GM19455 (cell line): ENCODE measurements around the gene SSR1.
"Not testable (repeated sequence)": the region's sequence is repeated elsewhere in the genome, so short reads cannot be mapped to it uniquely, and the experiment has no call there.

ENCODE experiments used
- ATAC-seq: cut with Tn5 transposase; IDR thresholded peaks from one replicate; pipeline ENCODE4 v1.9.1; 2021; ENCODE audit not compliant: unreplicated experiment

SSR1 gene

DNA sequence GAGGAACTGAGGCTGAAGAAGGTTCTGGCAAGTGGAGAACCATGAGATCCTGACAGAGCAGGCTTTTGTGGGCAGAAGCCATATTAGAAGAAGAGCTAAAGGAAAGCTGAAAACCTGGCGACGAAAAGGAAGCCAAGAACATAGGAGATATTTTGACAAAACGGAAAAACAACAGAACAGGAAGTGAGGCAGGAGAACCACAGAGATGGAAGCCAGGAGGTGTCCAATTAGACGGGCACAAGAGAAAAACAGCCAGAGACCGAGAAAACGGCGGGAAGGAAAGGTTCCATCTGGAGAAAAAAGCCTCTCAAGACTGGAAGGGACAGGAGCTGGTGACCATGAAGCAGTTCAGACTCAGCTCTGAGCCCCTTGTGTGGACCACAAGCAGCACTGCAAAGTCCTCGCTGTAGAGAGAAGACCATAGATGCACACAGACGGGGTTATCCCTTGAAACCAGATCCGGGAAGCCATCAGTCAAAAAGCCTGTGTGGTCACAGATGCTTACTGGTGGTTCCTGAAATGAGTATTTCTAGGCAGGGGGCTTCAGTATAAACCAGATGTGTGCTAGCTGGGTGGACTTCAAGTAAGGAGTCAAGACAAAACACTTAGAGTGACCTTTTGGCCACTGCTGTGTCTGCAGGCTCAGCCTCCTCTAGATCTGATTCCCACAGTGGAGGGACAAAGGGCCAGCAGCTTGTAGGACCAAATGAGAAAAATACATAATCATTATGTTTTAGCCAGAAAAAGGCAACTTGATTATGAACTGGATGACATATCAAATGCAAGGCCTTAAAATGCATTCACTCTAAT is 30.7 kb downstream of the SSR1 start:
- ATAC-seq = no peak

DNA sequence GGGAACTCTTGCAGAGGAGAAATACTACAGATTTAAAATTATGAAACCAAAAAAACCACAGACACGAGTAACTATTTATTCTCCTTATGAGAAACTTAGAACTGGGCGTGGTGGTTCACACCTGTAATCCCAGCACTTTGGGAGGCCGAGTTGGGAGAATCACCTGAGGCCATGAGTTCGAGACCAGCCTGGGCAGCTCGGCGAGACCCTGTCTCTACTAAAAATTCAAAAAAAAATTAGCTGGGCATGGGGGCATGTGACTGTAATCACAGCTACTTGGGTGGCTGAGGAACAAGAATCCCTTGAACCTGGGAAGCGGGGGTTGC is 36.8 kb downstream of the SSR1 start:
- ATAC-seq = no peak

DNA sequence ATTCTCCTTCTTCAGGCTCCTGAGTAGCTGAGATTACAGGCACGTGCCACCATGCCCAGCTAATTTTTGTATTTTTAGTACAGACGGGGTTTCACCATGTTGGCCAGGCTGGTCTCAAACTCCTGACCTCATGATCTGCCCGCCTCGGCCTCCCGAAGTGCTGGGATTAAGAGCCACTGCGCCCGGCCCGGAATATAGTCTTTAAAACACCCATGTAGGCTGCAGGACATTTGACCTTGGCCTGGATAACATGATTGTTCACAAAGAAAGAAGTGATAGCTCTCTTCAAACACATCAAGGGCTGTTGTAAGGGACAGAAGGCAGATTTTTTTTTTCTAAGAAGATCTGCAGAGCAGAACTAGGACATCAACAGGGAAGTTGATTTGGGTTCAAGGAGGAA is 38.5 kb downstream of the SSR1 start:
- not testable (repeated sequence) for ATAC-seq

DNA sequence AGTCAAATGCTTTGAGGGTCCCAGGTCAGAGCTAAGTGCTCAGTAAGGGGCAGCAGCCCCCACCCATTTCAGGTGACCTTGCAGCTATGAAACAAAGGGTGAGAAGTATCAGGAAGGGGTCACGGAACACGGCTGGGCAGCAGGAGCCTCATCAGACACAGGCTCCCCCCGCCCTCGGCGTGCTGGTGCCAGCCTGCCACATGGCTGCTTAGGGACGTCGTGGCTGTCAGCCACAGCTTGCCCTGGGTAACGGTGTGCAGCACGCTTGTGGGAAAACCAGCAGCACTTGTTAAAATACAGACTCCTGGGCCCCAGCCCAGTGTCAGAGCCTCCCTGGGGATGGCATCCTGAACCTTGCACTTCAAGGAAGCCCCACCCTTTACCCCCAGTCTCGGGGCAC is 39.3 kb downstream of the SSR1 start:
- no peak for ATAC-seq

DNA sequence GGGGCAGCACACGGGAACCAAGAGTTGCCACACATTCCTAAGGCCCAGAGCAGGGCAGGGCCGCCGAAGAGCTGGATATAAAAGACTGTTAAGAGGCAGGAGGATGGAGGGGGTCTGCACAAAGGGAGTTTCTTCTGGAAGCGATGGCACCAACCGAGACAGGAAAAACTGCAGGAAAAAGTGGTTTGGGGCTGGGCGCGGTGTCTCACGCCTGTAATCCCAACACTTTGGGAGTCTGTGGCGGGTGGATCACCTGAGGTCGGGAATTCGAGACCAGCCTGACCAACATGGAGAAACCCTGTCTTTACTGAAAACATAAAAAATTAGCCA is 41.8 kb downstream of the SSR1 start:
- ATAC-seq = no peak

DNA sequence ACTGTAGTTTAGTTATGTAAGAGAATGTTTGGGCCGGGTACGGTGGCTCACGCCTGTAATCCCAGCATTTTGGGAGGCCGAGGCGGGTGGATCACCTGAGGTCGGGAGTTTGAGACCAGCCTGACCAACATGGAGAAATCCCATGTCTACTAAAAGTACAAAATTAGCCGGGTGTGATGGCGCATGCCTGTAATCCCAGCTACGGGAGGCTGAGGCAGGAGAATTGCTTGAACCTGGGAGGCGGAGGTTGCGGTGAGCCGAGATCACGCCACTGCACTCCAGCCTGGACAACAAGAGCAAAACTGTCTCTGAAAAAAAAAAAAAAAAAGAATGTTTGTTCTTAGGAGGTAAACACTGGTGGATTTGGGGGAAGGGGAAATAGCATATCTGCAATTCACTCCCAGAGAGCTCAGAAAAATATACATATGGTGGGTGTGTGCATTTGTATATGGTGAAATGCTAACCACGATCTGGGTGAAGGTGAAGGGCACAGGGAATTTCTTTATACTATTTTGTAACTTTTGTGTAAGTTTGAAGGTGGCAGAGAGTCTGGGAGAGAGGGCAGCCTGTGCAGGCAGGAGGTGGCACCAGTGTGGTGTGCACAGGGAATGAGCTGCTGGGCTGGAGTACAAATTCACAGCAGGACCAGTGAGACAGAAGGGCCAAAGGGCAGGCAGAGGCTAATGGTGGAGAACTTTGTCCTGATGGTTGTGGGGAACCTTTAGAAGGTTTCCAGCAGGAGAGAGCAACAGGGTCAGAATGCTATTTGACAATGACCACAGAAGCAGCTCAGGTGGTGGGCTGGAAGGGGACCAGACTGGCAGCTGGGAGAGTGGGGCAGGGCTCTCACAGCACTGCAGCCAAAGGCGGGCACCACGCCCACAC is 42.4 kb downstream of the SSR1 start:
- no peak for ATAC-seq

DNA sequence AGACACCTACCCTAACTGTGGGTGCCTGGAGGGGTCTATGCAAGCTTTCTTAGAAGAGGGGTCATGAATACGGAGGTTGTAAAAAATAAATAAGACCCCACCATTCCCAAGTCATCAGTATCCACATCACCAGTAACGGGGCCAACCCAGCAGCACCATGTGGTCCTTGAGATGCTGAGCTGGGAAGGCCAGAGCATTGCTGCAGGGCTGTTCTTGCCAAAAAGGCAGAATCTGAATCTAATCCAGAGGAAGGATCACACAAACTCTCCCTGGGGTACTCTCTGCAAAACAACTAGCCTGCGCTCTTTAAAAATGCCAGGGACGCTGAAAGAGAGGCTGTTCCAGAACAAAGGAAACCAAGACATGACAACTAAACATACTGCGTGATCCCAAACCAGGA is 43.2 kb downstream of the SSR1 start:
- no peak for ATAC-seq

DNA sequence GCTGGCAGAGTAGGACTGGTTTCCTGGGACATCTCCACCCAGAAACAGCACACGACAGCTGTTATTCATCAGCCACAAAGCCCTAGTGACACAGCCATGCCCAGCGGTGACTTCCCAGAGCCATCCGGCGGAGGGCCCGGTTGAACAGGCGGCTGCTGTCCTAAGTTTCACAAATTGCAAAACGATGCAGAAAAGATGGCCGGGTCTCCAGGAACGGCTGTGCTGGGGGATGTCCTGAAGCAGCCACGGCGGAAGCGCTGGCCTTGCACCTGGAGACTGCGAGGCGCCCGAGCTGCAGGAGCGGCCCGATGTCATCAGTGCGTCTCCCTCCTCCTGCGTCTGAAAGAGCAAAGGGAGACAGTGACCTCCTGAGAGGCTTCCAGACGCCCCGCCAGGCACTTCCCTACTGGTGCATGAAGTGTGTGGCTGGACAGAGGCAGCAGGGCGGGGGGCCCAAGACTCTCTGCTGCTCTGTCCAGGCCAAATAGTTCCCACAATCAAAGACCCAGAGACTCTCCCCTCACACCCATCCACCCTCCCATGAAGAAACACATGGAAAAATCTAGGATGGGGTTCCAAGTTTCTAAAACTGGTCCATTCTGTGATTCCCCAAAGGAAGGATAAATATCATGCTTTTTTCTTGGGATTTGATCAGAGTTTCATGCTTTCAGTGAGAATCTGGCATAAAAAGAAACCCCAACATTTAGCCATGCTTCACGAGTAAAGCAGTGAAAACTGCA is 44.0 kb downstream of the SSR1 start:
- ATAC-seq = no peak

DNA sequence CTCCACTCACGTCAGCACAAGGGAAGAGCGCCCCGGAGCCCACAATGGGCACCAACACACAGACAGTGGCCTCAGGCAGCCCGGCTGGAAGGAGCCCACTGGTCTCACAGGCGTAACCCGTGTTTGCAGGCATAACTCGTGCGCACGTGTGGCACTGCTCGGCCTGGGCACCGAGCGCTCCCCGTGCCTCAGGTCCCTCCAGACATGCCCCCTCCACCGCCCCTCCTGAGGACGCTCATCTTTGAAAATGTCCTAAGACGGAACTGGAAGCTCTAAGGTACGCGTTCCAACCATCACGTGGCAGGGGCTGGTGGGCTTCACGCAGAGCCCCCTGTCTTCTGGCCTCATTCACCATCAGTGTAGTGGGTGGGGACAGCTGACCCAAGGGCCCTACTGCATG is 44.6 kb downstream of the SSR1 start:
- ATAC-seq = no peak

DNA sequence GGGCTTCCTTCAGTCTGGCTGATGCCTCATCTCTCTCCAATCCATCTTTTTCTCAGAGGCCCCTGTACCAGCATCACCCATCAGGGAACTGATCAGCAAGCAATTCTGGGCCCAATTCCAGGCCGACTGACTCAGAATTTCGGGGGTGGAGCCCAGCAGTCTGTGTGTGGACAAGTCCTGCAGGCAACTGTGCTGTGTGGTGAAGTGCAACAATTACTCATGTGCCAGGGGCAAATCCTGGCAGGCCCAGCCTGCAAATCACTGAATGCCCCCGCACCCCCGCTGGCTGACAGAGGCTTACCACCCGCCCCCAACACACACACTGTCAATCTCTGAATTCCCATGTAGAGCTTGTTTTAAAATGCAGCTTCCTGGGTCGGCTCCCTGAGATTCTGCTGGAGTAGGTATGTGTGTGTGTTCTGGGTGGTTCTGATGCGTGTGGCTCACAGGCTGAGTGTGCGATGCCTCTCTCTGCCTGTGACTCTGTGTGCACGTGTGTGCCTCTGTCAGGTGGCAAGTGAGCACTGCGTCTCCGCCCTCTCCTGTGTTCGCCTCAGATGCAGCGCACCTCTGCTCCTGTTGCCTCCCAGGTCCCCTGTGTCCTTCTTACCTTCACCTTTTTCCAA is 45.4 kb downstream of the SSR1 start:
- no peak for ATAC-seq

DNA sequence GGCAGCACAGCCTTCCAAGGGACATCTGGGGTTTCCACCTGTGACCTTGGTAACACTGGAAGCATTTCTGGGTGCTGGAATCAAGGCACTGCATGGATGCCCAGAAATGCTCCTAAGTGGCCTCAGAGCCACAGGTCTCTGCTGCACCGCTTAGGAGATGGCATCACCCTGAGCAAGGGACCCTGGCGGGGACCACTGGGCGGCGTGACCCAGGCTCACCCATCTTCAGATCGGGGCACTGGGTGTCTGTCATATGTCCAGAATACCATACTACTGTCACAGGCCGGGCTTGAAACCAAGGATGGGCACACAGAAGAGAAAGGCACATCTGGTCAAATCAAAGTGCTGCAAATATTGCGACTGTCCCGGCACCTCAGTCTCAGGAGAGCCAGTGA is 45.9 kb downstream of the SSR1 start:
- ATAC-seq = no peak

DNA sequence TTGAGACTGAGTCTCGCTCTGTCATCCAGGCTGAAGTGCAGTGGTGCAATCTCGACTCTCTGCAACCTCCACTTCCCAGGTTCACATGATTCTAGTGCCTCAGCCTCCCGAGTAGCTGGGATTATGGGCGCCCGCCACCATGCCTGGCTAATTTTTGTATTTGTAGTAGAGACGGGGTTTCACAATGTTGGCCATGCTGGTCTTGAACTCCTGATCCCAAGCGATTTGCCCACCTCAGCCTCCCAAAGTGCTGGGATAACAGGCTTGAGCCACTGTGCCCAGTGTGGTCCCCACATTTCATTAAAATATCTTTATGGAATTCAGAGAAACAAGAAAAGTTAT is 47.6 kb downstream of the SSR1 start:
- not testable (repeated sequence) for ATAC-seq

DNA sequence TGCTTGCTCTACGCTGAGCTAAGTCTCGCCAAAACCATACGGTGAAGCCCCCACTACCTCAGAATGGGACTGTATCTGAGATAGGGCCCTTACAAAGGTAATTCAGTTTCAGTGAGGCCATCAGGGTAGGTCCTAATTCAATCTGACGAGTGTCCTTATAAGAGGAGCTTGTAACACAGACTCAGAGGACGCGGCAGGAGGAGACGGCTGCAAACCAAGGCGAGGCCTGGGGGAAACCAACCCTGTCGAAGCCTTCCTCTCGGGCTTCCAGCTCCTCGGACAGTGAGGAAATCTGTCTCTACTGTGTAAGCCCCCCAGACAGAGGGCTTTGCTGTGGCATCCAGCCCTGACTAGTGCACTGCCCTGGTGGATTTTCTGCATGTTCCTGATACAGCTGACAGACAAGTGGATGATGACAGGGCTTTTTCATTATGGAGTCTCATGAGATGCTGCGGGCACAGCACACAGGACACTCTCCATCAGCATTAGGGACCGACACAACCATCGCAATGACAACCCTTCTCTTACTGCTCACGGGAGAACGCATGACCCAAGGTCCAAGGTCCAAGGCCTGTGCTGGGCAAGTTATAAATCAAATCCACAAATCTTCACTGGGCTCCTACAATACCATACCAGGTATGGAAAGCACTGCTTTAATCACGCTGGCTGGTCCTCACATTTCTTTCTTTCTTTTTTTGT is 48.2 kb downstream of the SSR1 start:
- ATAC-seq = no peak

DNA sequence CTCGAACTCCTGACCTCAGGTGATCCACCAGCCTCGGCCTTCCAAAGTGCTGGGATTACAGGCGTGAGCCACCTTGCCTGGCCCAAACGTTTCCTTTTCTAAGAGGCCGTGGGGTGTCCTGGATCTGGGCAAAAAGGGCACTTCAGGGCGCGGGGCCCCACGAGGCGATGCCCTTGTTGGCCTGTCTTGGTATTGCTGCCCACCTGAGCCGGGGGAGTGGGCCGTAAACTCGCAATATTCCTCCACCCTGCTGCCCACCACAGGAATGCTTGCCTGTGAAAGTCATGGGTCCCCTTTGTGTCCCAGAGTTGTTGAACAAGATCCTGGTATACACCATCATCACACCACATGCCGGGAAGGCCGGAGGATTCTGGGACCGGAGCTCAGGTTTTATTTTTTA is 49.0 kb downstream of the SSR1 start:
- ATAC-seq = no peak

DNA sequence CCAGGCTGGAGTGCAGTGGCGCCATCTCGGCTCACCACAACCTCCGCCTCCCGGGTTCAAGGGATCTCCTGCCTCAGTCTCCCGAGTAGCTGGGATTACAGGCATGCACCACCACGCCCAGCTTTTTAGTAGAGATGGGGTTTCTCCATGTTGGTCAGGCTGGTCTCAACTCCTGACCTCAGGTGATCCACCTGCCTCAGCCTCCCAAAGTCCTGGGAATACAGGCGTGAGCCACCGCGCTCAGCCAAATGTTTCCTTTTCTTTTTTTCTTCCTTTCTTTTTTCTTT is 49.5 kb downstream of the SSR1 start:
- ATAC-seq = not testable (repeated sequence)

DNA sequence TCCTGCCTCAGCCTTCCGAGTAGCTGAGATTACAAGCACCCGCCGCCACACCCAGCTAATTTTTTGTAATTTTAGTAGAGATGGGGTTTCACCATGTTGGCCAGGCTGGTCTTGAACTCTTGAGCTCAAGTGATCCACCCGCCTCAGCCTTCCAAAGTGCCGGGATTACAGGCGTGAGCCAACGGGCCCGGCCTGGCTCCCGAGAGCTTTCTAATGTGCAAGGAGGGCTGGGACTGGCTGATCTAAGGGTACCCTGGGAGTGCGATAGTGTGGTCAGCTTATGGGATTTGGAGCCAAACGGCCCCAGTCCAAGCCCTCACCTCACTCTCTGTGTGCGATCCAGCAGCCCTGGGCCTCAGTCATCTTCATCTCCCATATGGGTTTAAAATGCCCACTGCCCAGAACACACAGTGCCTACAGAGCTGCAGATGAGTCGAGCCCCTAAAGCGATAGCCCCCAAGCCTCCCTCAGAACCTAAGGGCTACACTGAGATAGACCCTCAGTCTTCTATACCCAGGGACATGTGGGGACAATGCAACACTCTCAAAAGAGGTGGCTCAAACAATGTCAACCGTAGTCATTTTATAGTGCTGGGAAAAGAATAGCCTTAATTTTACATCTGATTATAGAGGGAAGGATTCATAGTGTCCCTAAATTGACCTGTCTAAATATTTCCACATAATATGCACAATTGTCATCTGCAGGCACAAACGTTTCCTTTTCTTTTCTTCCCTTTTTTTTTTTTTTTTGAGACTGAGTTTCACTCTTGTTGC is 50.1 kb downstream of the SSR1 start:
- ATAC-seq = no peak

DNA sequence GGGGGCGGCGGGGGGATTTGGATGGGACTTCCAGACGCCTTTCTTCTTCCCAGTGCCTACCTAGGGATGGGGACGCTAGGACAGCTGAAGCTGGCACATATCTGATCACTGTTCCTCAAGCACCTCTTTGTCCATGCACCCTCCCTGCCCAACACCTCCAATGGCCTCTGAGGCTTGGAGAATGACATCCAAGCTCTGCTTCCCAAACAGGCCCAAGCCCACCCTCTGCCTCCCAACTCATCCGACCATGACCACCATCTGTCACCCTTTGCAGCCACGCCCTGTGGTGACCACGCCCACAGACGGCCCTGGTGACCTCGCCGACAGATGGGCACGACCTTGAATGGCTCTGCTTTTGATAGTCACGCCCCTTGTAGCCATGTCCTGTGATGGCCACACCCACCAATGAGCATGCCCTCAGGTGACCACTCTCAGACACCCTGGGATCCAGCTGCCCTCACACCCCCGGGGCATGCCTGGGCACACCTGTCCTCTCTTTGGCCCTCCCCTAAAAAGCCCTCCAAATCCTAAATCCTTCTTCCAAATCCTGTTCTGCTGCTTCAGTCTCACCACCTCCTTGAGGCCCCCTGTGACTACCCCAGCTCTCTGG is 51.0 kb downstream of the SSR1 start:
- ATAC-seq = no peak

DNA sequence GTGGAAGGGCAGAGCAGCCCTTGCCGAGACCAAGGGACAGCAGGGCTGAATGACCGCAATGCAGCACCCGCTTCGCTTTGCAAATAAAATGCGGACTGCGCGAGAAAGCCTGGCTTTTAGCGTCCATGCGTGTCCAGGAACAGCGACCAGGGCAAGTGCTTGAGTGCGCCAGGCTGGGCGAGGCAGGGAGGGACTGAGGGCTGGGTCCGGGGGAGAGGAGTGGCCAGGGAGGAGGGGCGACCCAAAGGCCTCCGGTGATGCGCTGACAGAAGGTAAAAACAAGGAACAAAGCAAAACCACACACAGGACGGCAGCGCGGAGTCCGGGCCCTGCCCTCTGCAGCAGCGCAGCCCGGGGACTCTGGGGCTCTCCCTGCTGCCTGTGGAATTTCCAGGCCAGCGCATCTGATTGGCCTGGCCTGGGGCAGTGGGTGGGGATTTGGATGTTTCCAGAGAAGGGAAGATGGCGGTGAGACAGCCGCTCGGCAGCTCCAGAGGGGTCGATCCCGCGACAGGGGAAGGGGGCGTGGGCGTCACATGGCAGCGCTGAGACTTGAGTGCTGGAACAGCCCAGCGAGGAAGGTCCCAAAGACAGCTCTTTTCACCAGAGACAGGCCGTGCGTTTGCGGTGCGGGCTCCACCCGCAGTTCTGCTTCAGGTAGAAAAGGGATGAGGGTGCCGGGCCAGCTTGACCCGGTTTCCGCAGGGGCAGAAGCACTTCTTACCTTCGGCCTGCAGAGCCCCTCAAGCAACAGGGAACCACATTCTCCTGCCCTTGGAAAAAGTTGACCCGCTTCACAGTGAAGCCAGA is 51.8 kb downstream of the SSR1 start:
- no peak for ATAC-seq
